GM19351 (cell line): ENCODE measurements around the gene KIAA1614.
A peak's percentile ranks its signal among the peaks of the same experiment; 100 is the strongest.
"Not testable (repeated sequence)": the region's sequence is repeated elsewhere in the genome, so short reads cannot be mapped to it uniquely, and the experiment has no call there.

Experiments used
- ATAC-seq: cut with Tn5 transposase; IDR thresholded peaks from one replicate; pipeline ENCODE4 v1.9.1; 2021; ENCODE audit warnings: mild to moderate bottlenecking, moderate library complexity; ENCODE audit not compliant: unreplicated experiment

KIAA1614 gene

GRCh38 chr1:180954005-180954800 is 41.5 kb downstream of the KIAA1614 start:
- peak; percentile 77 for ATAC-seq

- no peak for ATAC-seq
Measured at GRCh38 chr1:180954801-180955165, 42.1 kb downstream of the KIAA1614 start.

- no peak for ATAC-seq
Measured at GRCh38 chr1:180956028-180956640, 43.4 kb downstream of the KIAA1614 start.

GRCh38 chr1:180959620-180960019 is 46.9 kb downstream of the KIAA1614 start:
- not testable (repeated sequence) for ATAC-seq

GRCh38 chr1:180961622-180962021 is 48.9 kb downstream of the KIAA1614 start:
- ATAC-seq = no peak

GRCh38 chr1:180962178-180962577 is 49.5 kb downstream of the KIAA1614 start:
- no peak for ATAC-seq

- no peak for ATAC-seq
Measured at GRCh38 chr1:180964056-180964455, 51.4 kb downstream of the KIAA1614 start.

GRCh38 chr1:180964595-180964994 is 51.9 kb downstream of the KIAA1614 start:
- ATAC-seq = no peak

- ATAC-seq = no peak
Measured at GRCh38 chr1:180966312-180966711, 53.6 kb downstream of the KIAA1614 start.

- ATAC-seq = no peak
Measured at GRCh38 chr1:180966744-180967536, 54.2 kb downstream of the KIAA1614 start.

- ATAC-seq = no peak
Measured at GRCh38 chr1:180967558-180967957, 54.9 kb downstream of the KIAA1614 start.

GRCh38 chr1:180968834-180969233 is 56.1 kb downstream of the KIAA1614 start:
- ATAC-seq = not testable (repeated sequence)

- no peak for ATAC-seq
Measured at GRCh38 chr1:180969434-180969833, 56.7 kb downstream of the KIAA1614 start.

- no peak for ATAC-seq
Measured at GRCh38 chr1:180970333-180971079, 57.8 kb downstream of the KIAA1614 start.

- no peak for ATAC-seq
Measured at GRCh38 chr1:180971273-180971997, 58.7 kb downstream of the KIAA1614 start.

GRCh38 chr1:180973369-180973768 is 60.7 kb downstream of the KIAA1614 start:
- no peak for ATAC-seq

- ATAC-seq = no peak
Measured at GRCh38 chr1:180974236-180974635, 61.5 kb downstream of the KIAA1614 start.

GRCh38 chr1:180975551-180975950 is 62.9 kb downstream of the KIAA1614 start:
- no peak for ATAC-seq

- no peak for ATAC-seq
Measured at GRCh38 chr1:180976191-180976590, 63.5 kb downstream of the KIAA1614 start.

- ATAC-seq = no peak
Measured at GRCh38 chr1:180976732-180977357, 64.1 kb downstream of the KIAA1614 start.
